Measurements from ENCODE around the gene TCP1. TPM values are rescaled to one million over a fixed set of nuclear protein-coding genes. Genes with fewer than 3 reads are reported as not detected.

TCP1 gene
- total RNA-seq, 1 experiment from 2014 or later = 412 TPM

GRCh38 chr6:159826968-159827647 lies 37.7 kb upstream of the TCP1 start:
- H3K79me1 ChIP-seq (ENCODE audit: insufficient read depth, low read depth, low read length, poor library complexity, severe bottlenecking) = no peaks in the 10 kb centered on the region
- H3K14ac ChIP-seq (ENCODE audit: insufficient read depth, low read length) = no peak overlapping the region
- H3K9ac ChIP-seq (ENCODE audit: extremely low read depth, insufficient read length, low read length) = no peak overlapping the region
- H4K91ac ChIP-seq (ENCODE audit: insufficient read length, low read depth, low read length) = no peak overlapping the region
- no peak overlapping the region for H3K4ac ChIP-seq (ENCODE audit: low read depth, low read length)
- no peak overlapping the region for H4K8ac ChIP-seq (replicated peaks; ENCODE audit: insufficient read length, low read depth, low read length)
- H2BK5ac ChIP-seq (ENCODE audit: insufficient read length, low read length) = no peak overlapping the region
- H3K27ac ChIP-seq (ENCODE audit: insufficient read length, low read depth, low read length) = no peak overlapping the region
- no peak overlapping the region for H3K4me3 Mint-ChIP-seq
- H3T11ph ChIP-seq (ENCODE audit: low read length) = no peak overlapping the region
- TF ChIP-seq, protein P1, sequence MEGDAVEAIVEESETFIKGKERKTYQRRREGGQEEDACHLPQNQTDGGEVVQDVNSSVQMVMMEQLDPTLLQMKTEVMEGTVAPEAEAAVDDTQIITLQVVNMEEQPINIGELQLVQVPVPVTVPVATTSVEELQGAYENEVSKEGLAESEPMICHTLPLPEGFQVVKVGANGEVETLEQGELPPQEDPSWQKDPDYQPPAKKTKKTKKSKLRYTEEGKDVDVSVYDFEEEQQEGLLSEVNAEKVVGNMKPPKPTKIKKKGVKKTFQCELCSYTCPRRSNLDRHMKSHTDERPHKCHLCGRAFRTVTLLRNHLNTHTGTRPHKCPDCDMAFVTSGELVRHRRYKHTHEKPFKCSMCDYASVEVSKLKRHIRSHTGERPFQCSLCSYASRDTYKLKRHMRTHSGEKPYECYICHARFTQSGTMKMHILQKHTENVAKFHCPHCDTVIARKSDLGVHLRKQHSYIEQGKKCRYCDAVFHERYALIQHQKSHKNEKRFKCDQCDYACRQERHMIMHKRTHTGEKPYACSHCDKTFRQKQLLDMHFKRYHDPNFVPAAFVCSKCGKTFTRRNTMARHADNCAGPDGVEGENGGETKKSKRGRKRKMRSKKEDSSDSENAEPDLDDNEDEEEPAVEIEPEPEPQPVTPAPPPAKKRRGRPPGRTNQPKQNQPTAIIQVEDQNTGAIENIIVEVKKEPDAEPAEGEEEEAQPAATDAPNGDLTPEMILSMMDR (conservative IDR thresholded peaks at IDR 0.05) = no peak
- H3K18ac ChIP-seq (ENCODE audit: insufficient read length, low read depth, low read length) = no peak overlapping the region
- H3K36me3 Mint-ChIP-seq (ENCODE audit: insufficient read depth in 1 of 3, low read depth in 3 of 3) = peaks cover 0 to 6% (median 1%) of the 10 kb centered on the region in 3 experiments; a peak in 3 of 7 replicates
- no peak overlapping the region for H2AFZ ChIP-seq (ENCODE audit: low read length)
- peaks cover 15% of the 10 kb centered on the region; the same call in 1 of the 2 replicates for H3K4me1 ChIP-seq (ENCODE audit: insufficient read depth, low read length)
- H3K23ac ChIP-seq (ENCODE audit: insufficient read length, low read depth, low read length) = no peak overlapping the region
- no CpG with 5 or more reads among the region's 16 CpGs for WGBS (ENCODE audit: extremely low coverage, insufficient read length, low lambda C conversion rate)
- no peak overlapping the region for H3K56ac ChIP-seq (ENCODE audit: insufficient read length, low read depth, low read length)
- no peak overlapping the region for H2BK20ac ChIP-seq (ENCODE audit: low read depth, low read length, poor library complexity, severe bottlenecking)
- H2BK15ac ChIP-seq (ENCODE audit: low read depth, low read length) = no peak overlapping the region
- no peaks in the 10 kb centered on the region; the same call in none of the 2 replicates for H3K27me3 Mint-ChIP-seq (ENCODE audit: low read depth)
- H3K4me2 ChIP-seq (ENCODE audit: insufficient read depth, insufficient read length, low read length) = no peak overlapping the region
- no peak overlapping the region for H3K27ac Mint-ChIP-seq
- peaks cover 30 to 36% of the 10 kb centered on the region in 2 experiments for H3K4me1 Mint-ChIP-seq
- no peak overlapping the region for H2BK120ac ChIP-seq (ENCODE audit: low read depth, low read length, poor library complexity, severe bottlenecking)
- no peaks in the 10 kb centered on the region for H3K79me2 ChIP-seq (ENCODE audit: insufficient read depth, low read length)
- no peaks in the 10 kb centered on the region for H3K9me3 ChIP-seq (ENCODE audit: control insufficient read depth, low read depth, low read length)
- no peak overlapping the region for H2AK5ac ChIP-seq (ENCODE audit: insufficient read length, low read length)
- H3K27me3 ChIP-seq (ENCODE audit: insufficient read depth, low read length) = no peaks in the 10 kb centered on the region
- H2BK12ac ChIP-seq (ENCODE audit: insufficient read length, low read depth, low read length) = no peak overlapping the region
- no peak for DNase-seq
- H3K23me2 ChIP-seq (ENCODE audit: insufficient read length, low read depth, low read length, poor library complexity, severe bottlenecking) = no peaks in the 10 kb centered on the region
- H4K20me1 ChIP-seq (ENCODE audit: control insufficient read depth, insufficient read depth, insufficient read length) = no peaks in the 10 kb centered on the region
- H4K5ac ChIP-seq (ENCODE audit: insufficient read length, low read depth, low read length) = no peak overlapping the region
- no peaks in the 10 kb centered on the region; a peak in 1 of 5 replicates for H3K9me3 Mint-ChIP-seq

Data from H9 (cell line).